8988T (cell line): ENCODE measurements around the gene MYL9.
"Not testable (repeated sequence)": the region's sequence is repeated elsewhere in the genome, so short reads cannot be mapped to it uniquely, and the experiment has no call there.

Experiments
- DNase-seq: peaks from one replicate; pipeline ENCODE4 v3.0.0; 2011

Gene MYL9

GRCh38 chr20:36549942-36550789, 8.8 kb downstream of the MYL9 start:
- DNase-seq, result no peak

DNA sequence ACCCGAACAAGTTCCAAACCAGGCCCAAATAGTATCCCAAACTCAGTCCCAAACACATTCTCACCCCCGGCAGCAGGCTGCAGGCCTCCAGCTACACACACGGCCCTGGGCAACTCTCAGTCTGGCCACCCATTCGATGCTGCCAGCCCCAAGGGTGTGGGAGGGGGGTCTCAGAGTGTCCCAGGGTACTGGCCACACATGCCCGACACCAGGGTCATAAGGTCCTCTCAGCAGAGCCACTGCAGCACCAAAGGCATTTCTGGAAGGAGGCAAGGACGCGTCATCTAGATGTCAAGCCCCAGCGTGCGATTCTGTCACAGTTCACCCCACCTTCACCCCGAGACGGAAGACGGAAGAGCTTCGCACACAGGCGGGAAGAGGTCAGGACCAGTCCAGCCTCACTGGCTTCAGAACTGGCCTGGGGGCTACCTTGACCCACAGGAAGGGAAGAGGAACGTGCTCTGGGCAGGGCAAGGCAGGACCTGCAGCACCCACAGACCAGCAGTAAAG, 9.5 kb downstream of the MYL9 start:
- DNase-seq, result no peak

GRCh38 chr20:36555248-36555647, 13.9 kb downstream of the MYL9 start:
- no peak for DNase-seq

- DNase-seq, result no peak
These were observed 21.4 kb downstream of the MYL9 start for GRCh38 chr20:36562724-36563123.

- DNase-seq, result no peak
These were observed 22.1 kb downstream of the MYL9 start for GRCh38 chr20:36563374-36563773.

GRCh38 chr20:36564078-36564725, 22.9 kb downstream of the MYL9 start:
- DNase-seq, result not testable (repeated sequence)

- DNase-seq, result not testable (repeated sequence)
These were observed 23.4 kb downstream of the MYL9 start for GRCh38 chr20:36564726-36565121.

GRCh38 chr20:36565520-36565919, 24.2 kb downstream of the MYL9 start:
- no peak for DNase-seq

GRCh38 chr20:36569847-36570429, 28.6 kb downstream of the MYL9 start:
- DNase-seq, result peak; percentile 37

DNA sequence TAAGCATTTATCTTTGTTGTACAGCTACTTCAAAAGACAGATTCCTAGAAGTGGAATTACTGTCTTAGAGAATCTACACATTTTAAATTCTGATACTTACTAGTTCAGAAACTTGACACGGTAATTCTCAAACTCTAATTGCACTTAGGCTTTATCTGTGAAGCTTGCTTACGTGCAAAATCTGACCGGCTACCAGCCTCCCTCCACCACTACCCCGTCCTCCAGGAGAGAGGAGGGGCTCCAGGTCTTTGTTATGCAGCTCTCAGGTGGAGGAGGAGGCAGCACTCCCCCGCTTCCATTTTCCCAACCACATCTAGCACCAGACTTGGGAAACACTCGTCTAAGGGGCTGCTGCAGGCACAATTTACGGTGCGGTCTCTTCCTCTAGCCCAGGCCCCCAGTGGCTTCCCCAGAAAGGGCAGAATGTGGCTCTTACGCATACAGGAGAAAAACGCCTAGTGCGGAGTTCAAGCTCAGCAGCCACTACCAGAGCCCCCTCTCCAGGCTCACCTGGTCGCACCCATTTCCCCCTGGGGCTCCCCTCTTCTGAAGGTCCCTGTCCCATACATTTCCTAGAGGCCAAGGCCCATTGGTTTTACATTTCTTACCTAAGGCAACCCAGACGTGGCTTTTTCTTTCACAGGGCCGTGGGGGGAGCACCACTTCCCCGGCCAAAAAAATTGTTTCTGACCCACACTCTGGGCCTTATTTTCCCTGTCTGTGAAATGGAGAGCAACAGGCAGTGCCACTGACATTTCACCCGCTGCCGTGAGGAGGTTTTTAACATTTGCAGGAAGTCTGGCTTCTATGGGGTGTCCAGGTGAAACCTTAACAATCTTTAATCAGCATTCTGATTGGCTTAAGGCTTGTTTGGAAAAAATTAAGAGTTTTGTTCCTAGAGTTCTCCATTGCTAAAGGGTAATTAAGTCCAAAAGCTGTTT, 30.5 kb downstream of the MYL9 start:
- no peak for DNase-seq

DNA sequence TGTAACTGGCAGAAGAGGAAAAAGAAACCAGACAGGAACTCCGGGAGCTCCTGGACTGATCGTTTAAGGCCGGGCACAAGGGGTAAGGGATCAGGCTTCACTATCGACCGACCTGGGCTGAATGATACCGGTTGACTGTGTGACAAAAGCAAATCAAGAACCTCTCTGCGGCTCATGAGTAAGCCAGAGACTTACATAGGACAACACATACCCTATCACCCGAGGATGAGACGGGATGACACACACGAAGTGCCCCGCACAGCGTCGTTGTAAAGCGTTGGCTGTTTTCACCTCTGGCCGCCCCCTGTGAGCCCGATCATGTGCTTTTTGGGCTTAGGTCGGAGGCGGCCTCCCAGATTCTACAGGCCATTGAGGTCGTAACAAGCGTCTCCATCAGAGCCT, 31.4 kb downstream of the MYL9 start:
- DNase-seq, result no peak

GRCh38 chr20:36573103-36573797, 31.9 kb downstream of the MYL9 start, which contains the start of gene TGIF2:
TGIF2 (plus strand) TSS chr20:36573597; CDS start chr20:36578775, 5,178 bp downstream.
- peak; percentile 97 for DNase-seq

GRCh38 chr20:36573798-36574365, 32.6 kb downstream of the MYL9 start:
- DNase-seq, result peak; percentile 44

GRCh38 chr20:36574366-36575135, 33.2 kb downstream of the MYL9 start:
- peak; percentile 52 for DNase-seq

- DNase-seq, result no peak
These were observed 34.7 kb downstream of the MYL9 start for GRCh38 chr20:36576081-36576445.

DNA sequence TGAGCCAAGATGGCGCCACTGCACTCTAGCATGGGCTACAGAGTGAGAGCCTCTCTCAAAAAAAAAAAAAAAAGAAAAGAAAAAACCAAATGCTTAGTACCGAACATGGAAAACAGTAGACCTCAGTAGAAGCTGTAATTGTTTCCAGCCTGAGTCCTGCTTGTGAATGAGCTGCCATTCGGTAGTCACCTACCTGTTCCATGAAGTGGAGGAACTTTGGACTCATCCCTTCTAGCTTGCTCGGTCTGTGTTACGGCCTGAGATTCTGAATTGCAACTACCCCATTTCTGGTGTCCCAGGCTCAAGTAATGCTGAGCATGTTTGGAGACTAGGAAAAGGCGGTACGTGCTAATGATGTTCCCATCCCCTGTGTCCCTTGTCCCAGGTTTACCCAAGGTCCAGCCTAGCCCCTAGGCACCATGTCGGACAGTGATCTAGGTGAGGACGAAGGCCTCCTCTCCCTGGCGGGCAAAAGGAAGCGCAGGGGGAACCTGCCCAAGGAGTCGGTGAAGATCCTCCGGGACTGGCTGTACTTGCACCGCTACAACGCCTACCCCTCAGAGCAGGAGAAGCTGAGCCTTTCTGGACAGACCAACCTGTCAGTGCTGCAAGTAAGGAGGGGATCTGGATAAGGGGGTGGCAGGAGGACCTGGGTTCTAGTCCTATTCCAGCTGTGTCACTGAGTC, 37.2 kb downstream of the MYL9 start:
- DNase-seq, result no peak

DNA sequence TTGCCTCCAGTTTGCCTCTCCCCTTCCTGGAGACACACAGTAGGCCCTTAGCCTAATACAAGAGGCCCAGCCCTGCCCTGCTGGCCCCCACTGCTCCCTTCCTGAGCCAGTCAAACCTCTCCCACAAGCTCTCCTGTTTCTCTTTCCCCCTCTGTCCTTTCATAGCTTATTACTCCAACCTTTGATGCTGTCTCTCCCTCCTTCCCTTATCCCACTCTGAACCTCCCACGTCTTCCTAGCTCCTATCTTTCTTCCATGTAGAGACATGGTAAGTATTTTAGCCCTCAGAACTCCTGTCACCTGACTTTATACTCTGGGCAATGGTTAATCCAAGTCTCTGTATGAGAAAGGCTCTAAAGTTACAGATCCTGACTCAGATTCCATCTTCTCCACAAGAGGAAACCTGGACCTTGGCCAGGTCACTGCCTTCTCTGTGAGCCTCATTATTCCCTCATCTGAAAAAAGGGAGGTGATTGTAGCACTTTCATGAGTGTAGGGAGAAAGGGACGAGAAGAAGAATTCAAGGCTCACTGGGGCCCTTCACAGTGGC, 38.8 kb downstream of the MYL9 start:
- DNase-seq, result no peak

- no peak for DNase-seq
These were observed 41.0 kb downstream of the MYL9 start for GRCh38 chr20:36582322-36582721.

GRCh38 chr20:36582821-36583220, 41.5 kb downstream of the MYL9 start:
- DNase-seq, result no peak

- DNase-seq, result no peak
These were observed 42.7 kb downstream of the MYL9 start for GRCh38 chr20:36584018-36584481.
